ENCODE results near the gene TGIF1. TPM values are rescaled to one million over a fixed set of nuclear protein-coding genes. Genes with fewer than 3 reads are reported as not detected.

Gene TGIF1
- total and polyA plus RNA-seq, 10 of the 15 experiments (the other 5 are each of a cell fraction or from before 2014, with no cell fraction given), result 1.8 to 8.5 (median 6.4) TPM

DNA sequence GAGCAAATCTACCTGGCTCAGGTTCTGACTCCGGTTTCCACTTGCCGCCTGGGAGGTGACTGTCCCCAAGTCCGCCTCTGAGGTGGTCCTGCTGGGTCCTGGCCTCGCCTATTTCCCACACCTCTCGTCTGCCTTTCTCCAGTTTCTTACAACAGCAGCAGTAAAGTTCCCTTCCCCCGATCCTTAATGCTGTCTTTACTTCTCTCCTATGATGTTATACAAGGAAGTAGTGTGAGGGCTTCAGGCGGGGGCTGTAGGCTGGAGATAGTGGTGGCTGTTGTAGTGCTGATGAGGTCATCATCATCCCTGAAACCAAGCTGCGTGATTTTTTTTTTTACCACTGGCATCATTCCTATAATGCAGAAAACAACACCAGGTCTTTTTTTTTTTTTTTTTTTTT, 18.9 kb downstream of the TGIF1 start:
- WGBS (ENCODE audit: insufficient coverage, insufficient replicate concordance, low lambda C conversion rate, missing lambda C conversion rate), result 49% methylated on average over 8 of the region's 8 CpGs
- H3K4me1 ChIP-seq (ENCODE audit: control insufficient read depth, insufficient read depth, low read length), result no peaks in the 10 kb centered on the region
- H4K20me1 ChIP-seq (ENCODE audit: control insufficient read depth, insufficient read depth), result no peaks in the 10 kb centered on the region
- ChIA-PET CTCF (interaction anchor here (0.6 kb wide), 1 partner anchor 187 kb away, joined by 4 read pairs; no protein-coding TSS in a partner anchor), POLR2A (interaction anchor here (0.6 kb wide), 1 partner anchor 120 kb away, joined by 3 read pairs; no protein-coding TSS in a partner anchor), RAD21 (ENCODE audit: unreplicated experiment) (no interaction called here), SMC1A (ENCODE audit: uncharacterized antibody, unreplicated experiment) (interaction anchor here (0.6 kb wide), 1 partner anchor 47 kb away, joined by 3 read pairs; no protein-coding TSS in a partner anchor)
- no peak for ATAC-seq
- H3K27me3 ChIP-seq (replicated peaks in 1 of 2; ENCODE audit: control insufficient read depth in 2 of 2, insufficient read depth in 2 of 2, low read length in 1 of 2), result no peaks in the 10 kb centered on the region
- H2AFZ ChIP-seq (ENCODE audit: control insufficient read depth, low read depth, low read length), result no peak overlapping the region
- no peaks in the 10 kb centered on the region for H3K9me3 ChIP-seq (replicated peaks; ENCODE audit: control insufficient read depth, insufficient read depth, low read length)
- H3K36me3 ChIP-seq (ENCODE audit: control insufficient read depth in 2 of 2, insufficient read depth in 2 of 2, low read length in 1 of 2), result no peaks in the 10 kb centered on the region
- BruUV-seq (replicated peaks), result no TSS peak
- no peak overlapping the region for H3K27ac ChIP-seq (ENCODE audit: control insufficient read depth, insufficient read depth)
- no peak for DNase-seq (ENCODE audit: low read depth, low spot score)
- in situ Hi-C loops (cut with MboI) (no loop called here), intact Hi-C loops (cut with micrococcal nuclease; ENCODE audit: unreplicated experiment) (no loop called here)
- no peak overlapping the region for H3K4me3 ChIP-seq
- no peak for FAIRE-seq
- H3K9ac ChIP-seq (ENCODE audit: control insufficient read depth, insufficient read depth, low read length), result no peak overlapping the region
- no peak overlapping the region for H3K4me2 ChIP-seq (ENCODE audit: control insufficient read depth, insufficient read depth)
- no peaks in the 10 kb centered on the region for H3K79me2 ChIP-seq (ENCODE audit: control insufficient read depth, insufficient read depth, low read length)
- no peak for TF ChIP-seq MYC (IDR thresholded peaks at IDR 0.05; ENCODE audit: insufficient read depth, insufficient read length, insufficient replicate concordance, low read length, severe bottlenecking)
- no peak for TF ChIP-seq IKZF2 (IDR thresholded peaks at IDR 0.05)
- TF ChIP-seq NFXL1 (IDR thresholded peaks at IDR 0.05; ENCODE audit: borderline replicate concordance), result no peak
- no peak for TF ChIP-seq TCF3 (IDR thresholded peaks at IDR 0.05; ENCODE audit: borderline replicate concordance, insufficient read depth, low read depth, low read length)
- TF ChIP-seq, protein P1, sequence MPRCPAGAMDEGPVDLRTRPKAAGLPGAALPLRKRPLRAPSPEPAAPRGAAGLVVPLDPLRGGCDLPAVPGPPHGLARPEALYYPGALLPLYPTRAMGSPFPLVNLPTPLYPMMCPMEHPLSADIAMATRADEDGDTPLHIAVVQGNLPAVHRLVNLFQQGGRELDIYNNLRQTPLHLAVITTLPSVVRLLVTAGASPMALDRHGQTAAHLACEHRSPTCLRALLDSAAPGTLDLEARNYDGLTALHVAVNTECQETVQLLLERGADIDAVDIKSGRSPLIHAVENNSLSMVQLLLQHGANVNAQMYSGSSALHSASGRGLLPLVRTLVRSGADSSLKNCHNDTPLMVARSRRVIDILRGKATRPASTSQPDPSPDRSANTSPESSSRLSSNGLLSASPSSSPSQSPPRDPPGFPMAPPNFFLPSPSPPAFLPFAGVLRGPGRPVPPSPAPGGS (IDR thresholded peaks at IDR 0.05; ENCODE audit: borderline replicate concordance, insufficient read depth, low read depth, low read length, poor library complexity, severe bottlenecking), result no peak
- no peak for TF ChIP-seq MYB (IDR thresholded peaks at IDR 0.05; ENCODE audit: borderline replicate concordance, low read depth, low read length)
- TF ChIP-seq, protein P2, sequence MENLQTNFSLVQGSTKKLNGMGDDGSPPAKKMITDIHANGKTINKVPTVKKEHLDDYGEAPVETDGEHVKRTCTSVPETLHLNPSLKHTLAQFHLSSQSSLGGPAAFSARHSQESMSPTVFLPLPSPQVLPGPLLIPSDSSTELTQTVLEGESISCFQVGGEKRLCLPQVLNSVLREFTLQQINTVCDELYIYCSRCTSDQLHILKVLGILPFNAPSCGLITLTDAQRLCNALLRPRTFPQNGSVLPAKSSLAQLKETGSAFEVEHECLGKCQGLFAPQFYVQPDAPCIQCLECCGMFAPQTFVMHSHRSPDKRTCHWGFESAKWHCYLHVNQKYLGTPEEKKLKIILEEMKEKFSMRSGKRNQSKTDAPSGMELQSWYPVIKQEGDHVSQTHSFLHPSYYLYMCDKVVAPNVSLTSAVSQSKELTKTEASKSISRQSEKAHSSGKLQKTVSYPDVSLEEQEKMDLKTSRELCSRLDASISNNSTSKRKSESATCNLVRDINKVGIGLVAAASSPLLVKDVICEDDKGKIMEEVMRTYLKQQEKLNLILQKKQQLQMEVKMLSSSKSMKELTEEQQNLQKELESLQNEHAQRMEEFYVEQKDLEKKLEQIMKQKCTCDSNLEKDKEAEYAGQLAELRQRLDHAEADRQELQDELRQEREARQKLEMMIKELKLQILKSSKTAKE (IDR thresholded peaks at IDR 0.05; ENCODE audit: low read depth, poor library complexity, severe bottlenecking), result no peak
- no peak for TF ChIP-seq CREM (IDR thresholded peaks at IDR 0.05; ENCODE audit: low read depth)
- TF ChIP-seq SP1 (IDR thresholded peaks at IDR 0.05; ENCODE audit: low read depth, low read length), result no peak
- no peak for TF ChIP-seq SIN3A (IDR thresholded peaks at IDR 0.05; ENCODE audit: low read depth, low read length)
- no peak for TF ChIP-seq RUNX3 (IDR thresholded peaks at IDR 0.05; ENCODE audit: low read length)
- TF ChIP-seq, protein P3, sequence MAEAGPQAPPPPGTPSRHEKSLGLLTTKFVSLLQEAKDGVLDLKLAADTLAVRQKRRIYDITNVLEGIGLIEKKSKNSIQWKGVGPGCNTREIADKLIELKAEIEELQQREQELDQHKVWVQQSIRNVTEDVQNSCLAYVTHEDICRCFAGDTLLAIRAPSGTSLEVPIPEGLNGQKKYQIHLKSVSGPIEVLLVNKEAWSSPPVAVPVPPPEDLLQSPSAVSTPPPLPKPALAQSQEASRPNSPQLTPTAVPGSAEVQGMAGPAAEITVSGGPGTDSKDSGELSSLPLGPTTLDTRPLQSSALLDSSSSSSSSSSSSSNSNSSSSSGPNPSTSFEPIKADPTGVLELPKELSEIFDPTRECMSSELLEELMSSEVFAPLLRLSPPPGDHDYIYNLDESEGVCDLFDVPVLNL (IDR thresholded peaks at IDR 0.05; ENCODE audit: low read depth, low read length), result no peak
- TF ChIP-seq, protein P4, sequence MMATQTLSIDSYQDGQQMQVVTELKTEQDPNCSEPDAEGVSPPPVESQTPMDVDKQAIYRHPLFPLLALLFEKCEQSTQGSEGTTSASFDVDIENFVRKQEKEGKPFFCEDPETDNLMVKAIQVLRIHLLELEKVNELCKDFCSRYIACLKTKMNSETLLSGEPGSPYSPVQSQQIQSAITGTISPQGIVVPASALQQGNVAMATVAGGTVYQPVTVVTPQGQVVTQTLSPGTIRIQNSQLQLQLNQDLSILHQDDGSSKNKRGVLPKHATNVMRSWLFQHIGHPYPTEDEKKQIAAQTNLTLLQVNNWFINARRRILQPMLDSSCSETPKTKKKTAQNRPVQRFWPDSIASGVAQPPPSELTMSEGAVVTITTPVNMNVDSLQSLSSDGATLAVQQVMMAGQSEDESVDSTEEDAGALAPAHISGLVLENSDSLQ (IDR thresholded peaks at IDR 0.05), result no peak
- TF ChIP-seq, protein P5, sequence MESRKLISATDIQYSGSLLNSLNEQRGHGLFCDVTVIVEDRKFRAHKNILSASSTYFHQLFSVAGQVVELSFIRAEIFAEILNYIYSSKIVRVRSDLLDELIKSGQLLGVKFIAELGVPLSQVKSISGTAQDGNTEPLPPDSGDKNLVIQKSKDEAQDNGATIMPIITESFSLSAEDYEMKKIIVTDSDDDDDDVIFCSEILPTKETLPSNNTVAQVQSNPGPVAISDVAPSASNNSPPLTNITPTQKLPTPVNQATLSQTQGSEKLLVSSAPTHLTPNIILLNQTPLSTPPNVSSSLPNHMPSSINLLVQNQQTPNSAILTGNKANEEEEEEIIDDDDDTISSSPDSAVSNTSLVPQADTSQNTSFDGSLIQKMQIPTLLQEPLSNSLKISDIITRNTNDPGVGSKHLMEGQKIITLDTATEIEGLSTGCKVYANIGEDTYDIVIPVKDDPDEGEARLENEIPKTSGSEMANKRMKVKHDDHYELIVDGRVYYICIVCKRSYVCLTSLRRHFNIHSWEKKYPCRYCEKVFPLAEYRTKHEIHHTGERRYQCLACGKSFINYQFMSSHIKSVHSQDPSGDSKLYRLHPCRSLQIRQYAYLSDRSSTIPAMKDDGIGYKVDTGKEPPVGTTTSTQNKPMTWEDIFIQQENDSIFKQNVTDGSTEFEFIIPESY (IDR thresholded peaks at IDR 0.05), result no peak
- no peak for TF ChIP-seq MEF2B (IDR thresholded peaks at IDR 0.05; ENCODE audit: partially characterized antibody, poor library complexity, severe bottlenecking)

Measured in GM12878 (cell line).